HEK293 (cell line): ENCODE data around the gene ZBED4.
A peak's percentile ranks its signal among the peaks of the same experiment; 100 is the strongest.

Experiments used
- BCL11A ChIP-seq: fragments of 450-650 bp; formaldehyde crosslinking; IDR thresholded peaks from 2 replicates; pipeline ENCODE4 v1.5.1; 2016; ENCODE audit warnings: low read depth, missing biosample characterization, missing genetic modification characterization
- GLI2 ChIP-seq: fragments of 450-650 bp; formaldehyde crosslinking; IDR thresholded peaks from 2 replicates; pipeline ENCODE4; 2017; ENCODE audit warnings: missing biosample characterization, missing genetic modification characterization, low read depth, borderline replicate concordance
- REST ChIP-seq: fragments of 450-650 bp; formaldehyde crosslinking; IDR thresholded peaks from 2 replicates; pipeline ENCODE4 v1.5.1; 2016; ENCODE audit warnings: missing biosample characterization, missing genetic modification characterization
- SCRT2 ChIP-seq: fragments of 450-650 bp; formaldehyde crosslinking; IDR thresholded peaks from 2 replicates; pipeline ENCODE4 v1.5.1; 2016; ENCODE audit warnings: missing biosample characterization, missing genetic modification characterization
- SETDB1 ChIP-seq: IDR thresholded peaks from one replicate; pipeline ENCODE4 v1.6.1; 2017; ENCODE audit warnings: mild to moderate bottlenecking, low read length, moderate library complexity, mixed read lengths; ENCODE audit not compliant: insufficient read length
- SP2 ChIP-seq: fragments of 450-650 bp; formaldehyde crosslinking; IDR thresholded peaks from 2 replicates; pipeline ENCODE4 v1.5.1; 2016; ENCODE audit warnings: missing biosample characterization, missing genetic modification characterization
- WT1 ChIP-seq: fragments of 450-650 bp; formaldehyde crosslinking; IDR thresholded peaks from 2 replicates; pipeline ENCODE4 v1.5.1; 2016; ENCODE audit warnings: missing biosample characterization, missing genetic modification characterization
- YY1 ChIP-seq: fragments of 450-650 bp; formaldehyde crosslinking; IDR thresholded peaks from 2 replicates; pipeline ENCODE4 v1.5.1; 2018; ENCODE audit warnings: missing biosample characterization, missing genetic modification characterization
- ZBTB17 ChIP-seq: fragments of 450-650 bp; formaldehyde crosslinking; IDR thresholded peaks from 2 replicates; pipeline ENCODE4 v1.5.1; 2016; ENCODE audit warnings: missing biosample characterization, missing genetic modification characterization
- ZBTB6 ChIP-seq: fragments of 450-650 bp; formaldehyde crosslinking; IDR thresholded peaks from 2 replicates; pipeline ENCODE4 v1.5.1; 2017; ENCODE audit warnings: missing biosample characterization, missing genetic modification characterization
- ZBTB8A ChIP-seq: fragments of 450-650 bp; formaldehyde crosslinking; IDR thresholded peaks from 2 replicates; pipeline ENCODE4 v1.5.1; 2016; ENCODE audit warnings: missing biosample characterization, missing genetic modification characterization
- ZNF132 ChIP-seq: fragments of 450-650 bp; formaldehyde crosslinking; IDR thresholded peaks from 2 replicates; pipeline ENCODE4 v1.5.1; 2017; ENCODE audit warnings: missing biosample characterization, missing genetic modification characterization, borderline replicate concordance
- ZNF140 ChIP-seq: fragments of 450-650 bp; formaldehyde crosslinking; IDR thresholded peaks from 2 replicates; pipeline ENCODE4 v1.5.1; 2016; ENCODE audit warnings: missing biosample characterization, missing genetic modification characterization
- ZNF146 ChIP-seq: fragments of 450-650 bp; formaldehyde crosslinking; IDR thresholded peaks from 2 replicates; pipeline ENCODE4 v1.5.1; 2016; ENCODE audit warnings: missing biosample characterization, missing genetic modification characterization
- ZNF169 ChIP-seq: fragments of 450-650 bp; formaldehyde crosslinking; IDR thresholded peaks from 2 replicates; pipeline ENCODE4 v1.5.1; 2016; ENCODE audit warnings: missing biosample characterization, missing genetic modification characterization
- ZNF174 ChIP-seq: fragments of 450-650 bp; formaldehyde crosslinking; IDR thresholded peaks from 2 replicates; pipeline ENCODE4 v1.5.0; 2017; ENCODE audit warnings: missing biosample characterization, mild to moderate bottlenecking, missing genetic modification characterization
- ZNF18 ChIP-seq: fragments of 450-650 bp; formaldehyde crosslinking; IDR thresholded peaks from 2 replicates; pipeline ENCODE4 v1.5.1; 2016; ENCODE audit warnings: missing biosample characterization, missing genetic modification characterization
- ZNF26 ChIP-seq: fragments of 450-650 bp; formaldehyde crosslinking; IDR thresholded peaks from 2 replicates; pipeline ENCODE4 v1.5.1; 2016; ENCODE audit warnings: missing biosample characterization, missing genetic modification characterization
- ZNF350 ChIP-seq: fragments of 450-650 bp; formaldehyde crosslinking; IDR thresholded peaks from 2 replicates; pipeline ENCODE4 v1.5.0; 2017; ENCODE audit warnings: missing biosample characterization, mild to moderate bottlenecking, missing genetic modification characterization
- ZNF560 ChIP-seq: fragments of 450-650 bp; formaldehyde crosslinking; IDR thresholded peaks from 2 replicates; pipeline ENCODE4 v1.5.1; 2017; ENCODE audit warnings: missing biosample characterization, missing genetic modification characterization, borderline replicate concordance
- ZNF658 ChIP-seq: fragments of 450-650 bp; formaldehyde crosslinking; IDR thresholded peaks from 2 replicates; pipeline ENCODE4; 2016; ENCODE audit warnings: missing biosample characterization, missing genetic modification characterization
- ZNF670 ChIP-seq: fragments of 450-650 bp; formaldehyde crosslinking; IDR thresholded peaks from 2 replicates; pipeline ENCODE4 v1.5.1; 2016; ENCODE audit warnings: missing biosample characterization, missing genetic modification characterization, low read depth
- ZNF692 ChIP-seq: fragments of 450-650 bp; formaldehyde crosslinking; IDR thresholded peaks from 2 replicates; pipeline ENCODE4 v1.5.1; 2016; ENCODE audit warnings: missing biosample characterization, missing genetic modification characterization
- ZNF843 ChIP-seq: fragments of 450-650 bp; formaldehyde crosslinking; IDR thresholded peaks from 2 replicates; pipeline ENCODE4 v1.5.1; 2016; ENCODE audit warnings: missing biosample characterization, missing genetic modification characterization
- ZSCAN23 ChIP-seq: fragments of 450-650 bp; formaldehyde crosslinking; IDR thresholded peaks from 2 replicates; pipeline ENCODE4 v1.5.1; 2016; ENCODE audit warnings: missing biosample characterization, missing genetic modification characterization
- ZXDB ChIP-seq: fragments of 450-650 bp; formaldehyde crosslinking; IDR thresholded peaks from 2 replicates; pipeline ENCODE4 v1.5.1; 2016; ENCODE audit warnings: missing biosample characterization, missing genetic modification characterization

ZBED4 gene

GRCh38 chr22:49936018-49936972 is 82.7 kb downstream of the ZBED4 start (continued):
- no peak for TF ChIP-seq ZNF658
- TF ChIP-seq YY1 = no peak
- TF ChIP-seq ZNF146 = no peak
- TF ChIP-seq ZBTB17 (tag by site-specific recombination) = peak; percentile 52
- no peak for TF ChIP-seq BCL11A (tag by site-specific recombination)
- TF ChIP-seq ZBTB6 = no peak
- peak; percentile 63 for TF ChIP-seq SP2 (tag by site-specific recombination)
- no peak for TF ChIP-seq ZNF132 (tag by site-specific recombination)
- no peak for TF ChIP-seq ZNF140
- no peak for TF ChIP-seq ZNF169
- no peak for TF ChIP-seq SCRT2 (tag by site-specific recombination)
- TF ChIP-seq REST = no peak
- TF ChIP-seq ZNF692 (tag by site-specific recombination) = 0 out of 2 replicates have a peak, but pooled peaks have one; percentile 24
- TF ChIP-seq ZNF174 (tag by site-specific recombination) = no peak
- TF ChIP-seq ZNF26 (tag by site-specific recombination) = no peak
- no peak for TF ChIP-seq ZNF350 (tag by site-specific recombination)
- TF ChIP-seq WT1 (tag by site-specific recombination) = no peak; the same call in 1 of the 2 replicates
- no peak for TF ChIP-seq ZXDB
- no peak for TF ChIP-seq ZNF670 (tag by site-specific recombination)
- no peak for TF ChIP-seq ZSCAN23 (tag by site-specific recombination)
- TF ChIP-seq ZNF560 = no peak
- TF ChIP-seq ZNF843 (tag by site-specific recombination) = no peak
- no peak for TF ChIP-seq GLI2 (tag by site-specific recombination)
- TF ChIP-seq SETDB1 = no peak
- TF ChIP-seq ZBTB8A (tag by site-specific recombination) = peak; percentile 70
- no peak for TF ChIP-seq ZNF18
